Sigmoid colon (tissue), 7 donors: ENCODE data around the gene NR4A3. TPM values are rescaled to one million over a fixed set of nuclear protein-coding genes. Genes with fewer than 3 reads are reported as not detected.
A peak's percentile ranks its signal among the peaks of the same experiment; 100 is the strongest.

Source experiments
- DNase-seq: peaks from one replicate; pipeline ENCODE4 v3.0.0-alpha.2; 2019
- H3K27ac ChIP-seq, 4 donors: fragments of 200-600 bp; sonication (generic); one replicate each; pipeline ENCODE4 v1.5.1; 2016 to 2019; ENCODE audit warnings: mild to moderate bottlenecking in 1 of 4
- H3K27me3 ChIP-seq, 3 donors: fragments of 200-600 bp; sonication (generic); one replicate each; pipeline ENCODE4 v1.5.1; 2019; ENCODE audit warnings: mild to moderate bottlenecking in 1 of 3
- H3K36me3 ChIP-seq, 4 donors: fragments of 200-600 bp; sonication (generic); one replicate each; pipeline ENCODE4 v1.5.1; 2016 to 2019
- H3K4me1 ChIP-seq, 4 donors: fragments of 200-600 bp; sonication (generic); one replicate each; pipeline ENCODE4 v1.5.1; 2017 to 2019
- H3K4me3 ChIP-seq, 4 donors: fragments of 200-600 bp; sonication (generic); one replicate each; pipeline ENCODE4 v1.5.1; 2017 to 2019; ENCODE audit warnings: mild to moderate bottlenecking in 2 of 4, moderate library complexity in 1 of 4
- H3K9me3 ChIP-seq, 4 donors: fragments of 200-600 bp in 3 of 4; sonication (generic) in 3 of 4; one replicate each; pipeline versions ENCODE4 v1.5.1 to v1.6.1; 2013 to 2019
- EP300 ChIP-seq, 4 donors: sonication (generic); formaldehyde crosslinking; IDR thresholded peaks; one replicate each; pipeline ENCODE4 v1.6.1; 2017; ENCODE audit warnings: antibody characterized with exemption in 4 of 4
- POLR2A ChIP-seq, 2 donors: fragments of 450-650 bp; IDR thresholded peaks; one replicate each; pipeline ENCODE4 v1.6.1; 2016; ENCODE audit warnings: antibody characterized with exemption in 2 of 2, mild to moderate bottlenecking in 2 of 2, moderate library complexity in 2 of 2
- POLR2AphosphoS5 ChIP-seq, 4 donors: sonication (generic); formaldehyde crosslinking; IDR thresholded peaks; one replicate each; pipeline ENCODE4 v1.6.1; 2017; ENCODE audit warnings: antibody characterized with exemption in 4 of 4
- WGBS, 2 donors: extraction: QIAGEN DNeasy Blood & Tissue Kit; methylation state at CpG; one replicate each; pipeline ENCODE4 v1.1.7; 2013; 5-methylcytosine and 5-hydroxymethylcytosine counted together
- intact Hi-C: fragments of 100-400 bp; cut with DNase I; formaldehyde crosslinking; loops from one replicate; pipeline ENCODE4 v1.15.1; 2023
- polyA plus RNA-seq, 3 donors: library from polyadenylated mRNA; stranded (reverse); fragments of 200-250 nt; gene quantifications; one replicate each; pipeline ENCODE4 v1.2.3, GENCODE V29; 2013
- total RNA-seq, 4 donors: library from RNA; depleted of rRNA; stranded (reverse); fragments of >200 nt; gene quantifications; one replicate each; pipeline ENCODE4 v1.1.0, GENCODE V29; 2016
- TF ChIP-seq, protein P1 (sequence below), 4 experiments: fragments of 450-650 bp in 3 of 4; fragments of 200-600 bp in 1 of 4; IDR thresholded peaks; one replicate each; pipeline ENCODE4 v1.5.1; 2016 to 2019; ENCODE audit warnings: antibody characterized with exemption in 4 of 4, mild to moderate bottlenecking in 3 of 4, moderate library complexity in 2 of 4
- donor health status: healthy with polysubstance abuse.
- donor health status: Bipolar disorder and iron deficiency.
- donor health status: healthy.

The NR4A3 gene
- total and polyA plus RNA-seq, 7 donors: 1.1 to 6.4 (median 1.2) TPM

DNA sequence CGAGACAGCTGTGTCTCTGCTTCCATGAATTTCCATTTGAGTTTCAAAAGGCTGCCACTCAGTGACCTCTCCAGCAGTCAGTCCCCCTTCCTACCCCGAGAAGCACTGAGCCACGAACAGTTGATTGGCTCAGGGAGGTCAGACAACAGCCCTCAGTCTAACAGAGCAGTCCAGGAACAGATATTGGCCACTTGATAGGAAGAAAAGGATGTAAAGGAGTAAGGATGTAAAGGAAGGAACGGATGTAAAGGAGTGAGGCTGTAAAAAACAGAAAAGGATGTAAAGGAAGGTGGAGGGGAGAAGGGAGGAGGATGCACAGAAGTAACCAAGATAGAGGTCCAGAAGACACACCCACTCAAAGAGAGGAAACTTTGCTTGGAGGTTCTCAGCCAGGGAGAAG is 3.2 kb upstream of the NR4A3 start:
- Histone ChIP-seq H3K27me3 (no peaks in the 10 kb centered on the region), H3K4me3 (peak overlapping the region in 2 of 4 donors; percentile 87 to 89), H3K27ac (peak overlapping the region; percentile 98 to 100 (median 98)), H3K36me3 (no peaks in the 10 kb centered on the region), H3K9me3 (no peaks in the 10 kb centered on the region), H3K4me1 (peaks cover 0 to 30% (median 12%) of the 10 kb centered on the region in 4 donors)
- no peak for TF ChIP-seq POLR2A (IDR thresholded peaks at IDR 0.05)
- TF ChIP-seq, protein P1, sequence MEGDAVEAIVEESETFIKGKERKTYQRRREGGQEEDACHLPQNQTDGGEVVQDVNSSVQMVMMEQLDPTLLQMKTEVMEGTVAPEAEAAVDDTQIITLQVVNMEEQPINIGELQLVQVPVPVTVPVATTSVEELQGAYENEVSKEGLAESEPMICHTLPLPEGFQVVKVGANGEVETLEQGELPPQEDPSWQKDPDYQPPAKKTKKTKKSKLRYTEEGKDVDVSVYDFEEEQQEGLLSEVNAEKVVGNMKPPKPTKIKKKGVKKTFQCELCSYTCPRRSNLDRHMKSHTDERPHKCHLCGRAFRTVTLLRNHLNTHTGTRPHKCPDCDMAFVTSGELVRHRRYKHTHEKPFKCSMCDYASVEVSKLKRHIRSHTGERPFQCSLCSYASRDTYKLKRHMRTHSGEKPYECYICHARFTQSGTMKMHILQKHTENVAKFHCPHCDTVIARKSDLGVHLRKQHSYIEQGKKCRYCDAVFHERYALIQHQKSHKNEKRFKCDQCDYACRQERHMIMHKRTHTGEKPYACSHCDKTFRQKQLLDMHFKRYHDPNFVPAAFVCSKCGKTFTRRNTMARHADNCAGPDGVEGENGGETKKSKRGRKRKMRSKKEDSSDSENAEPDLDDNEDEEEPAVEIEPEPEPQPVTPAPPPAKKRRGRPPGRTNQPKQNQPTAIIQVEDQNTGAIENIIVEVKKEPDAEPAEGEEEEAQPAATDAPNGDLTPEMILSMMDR (IDR thresholded peaks at IDR 0.05): no peak
- 47 to 63% methylated on average over 4 of the region's 4 CpGs for WGBS, 2 donors
- no peak for DNase-seq
- intact Hi-C loops: loop anchor here (5.0 to 10.0 kb wide), 5 partner anchors 536 to 1716 kb away; partner anchors contain the start of genes GALNT12, RNF20 and TEX10

GRCh38 chr9:99819123-99819855 is 2.4 kb upstream of the NR4A3 start:
- H3K9me3 ChIP-seq: no peaks in the 10 kb centered on the region
- DNase-seq: peak; percentile 97
- H3K27me3 ChIP-seq: peaks cover 0 to under 1% (median 0%) of the 10 kb centered on the region in 3 donors
- H3K27ac ChIP-seq: peak overlapping the region; percentile 98 to 100 (median 98)
- 0 to 1% methylated on average over 54 of the region's 54 CpGs for WGBS, 2 donors
- TF ChIP-seq, protein P1 (IDR thresholded peaks at IDR 0.05): no peak
- TF ChIP-seq POLR2A (IDR thresholded peaks at IDR 0.05) (peak; percentile 53 to 65), EP300 (IDR thresholded peaks at IDR 0.05) (peak in 3 of 4 donors; percentile 53 to 82 (median 66)), POLR2AphosphoS5 (IDR thresholded peaks at IDR 0.05) (peak; percentile 72 to 93 (median 79))
- no peaks in the 10 kb centered on the region for H3K36me3 ChIP-seq
- peak overlapping the region; percentile 82 to 89 (median 86) for H3K4me3 ChIP-seq
- peaks cover 0 to 38% (median 19%) of the 10 kb centered on the region in 4 donors for H3K4me1 ChIP-seq
- intact Hi-C loops: loop anchor here (5.0 to 10.0 kb wide), 5 partner anchors 536 to 1716 kb away; partner anchors contain the start of genes GALNT12, RNF20 and TEX10

DNA sequence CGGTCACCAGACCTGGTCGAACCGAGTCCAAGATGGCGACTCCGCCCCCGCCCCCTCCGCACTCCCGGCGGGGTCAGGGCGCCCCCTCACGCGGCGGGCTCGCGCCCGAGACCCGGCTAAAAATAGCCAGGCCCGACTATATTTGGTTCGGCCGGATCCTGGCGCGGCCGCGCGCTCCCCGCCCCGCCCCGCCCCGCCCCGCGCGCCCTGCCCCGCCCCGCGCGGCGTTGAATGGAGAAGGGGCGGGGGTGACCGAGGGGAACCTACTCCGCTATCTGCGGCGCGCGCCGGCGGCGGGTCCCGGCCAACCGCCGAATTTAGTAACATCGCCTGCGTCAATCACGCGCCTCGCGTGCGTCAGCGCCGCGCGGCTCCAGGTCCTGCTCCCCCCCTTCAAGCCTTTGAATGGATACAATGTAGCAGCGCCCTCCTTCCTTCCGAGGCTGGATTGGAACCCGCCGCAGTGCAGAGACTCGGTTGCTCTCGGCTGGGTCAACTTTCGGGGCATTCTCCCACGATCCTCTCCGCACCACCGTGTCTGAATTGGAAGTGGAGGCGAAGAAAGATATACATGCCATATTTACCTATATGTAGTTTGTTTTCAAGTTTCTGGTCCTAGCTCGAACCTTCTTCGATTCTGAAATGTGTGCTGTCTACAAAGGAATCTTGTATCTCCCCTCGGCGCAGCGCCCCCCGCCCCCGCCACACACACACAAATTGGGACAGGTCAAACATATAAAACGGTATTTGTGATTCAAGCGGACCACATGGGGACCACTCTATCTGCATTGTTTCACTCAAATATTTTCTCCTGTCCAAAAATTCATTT is 1.6 kb upstream of the NR4A3 start:
- TF ChIP-seq POLR2AphosphoS5 (IDR thresholded peaks at IDR 0.05) (peak; percentile 69 to 97 (median 87)), POLR2A (IDR thresholded peaks at IDR 0.05) (peak; percentile 30 to 53), EP300 (IDR thresholded peaks at IDR 0.05) (peak; percentile 99 to 100 (median 99))
- TF ChIP-seq, protein P1 (IDR thresholded peaks at IDR 0.05): peak in 1 of 4 experiments; percentile 13
- DNase-seq: peak; percentile 98
- peak overlapping the region; percentile 98 to 100 (median 98) for H3K27ac ChIP-seq
- 1% methylated on average over 81 of the region's 81 CpGs for WGBS, 2 donors
- intact Hi-C loops: loop anchor here (2.0 to 10.0 kb wide), 11 partner anchors 279 to 1765 kb away; partner anchors contain the start of genes ALG2, ANKS6, ERP44 and GALNT12
- H3K4me3 ChIP-seq: peak overlapping the region; percentile 82 to 89 (median 86)
- H3K4me1 ChIP-seq: peaks cover 0 to 46% (median 26%) of the 10 kb centered on the region in 4 donors
- peaks cover 0 to 5% (median 0%) of the 10 kb centered on the region in 3 donors for H3K27me3 ChIP-seq
- no peaks in the 10 kb centered on the region for H3K9me3 ChIP-seq
- H3K36me3 ChIP-seq: no peaks in the 10 kb centered on the region

GRCh38 chr9:99820685-99821395 is 845 bp upstream of the NR4A3 start:
- H3K4me1 ChIP-seq: peaks cover 0 to 50% (median 28%) of the 10 kb centered on the region in 4 donors
- H3K27ac ChIP-seq: peak overlapping the region; percentile 98 to 100 (median 98)
- H3K9me3 ChIP-seq: no peaks in the 10 kb centered on the region
- 0% methylated on average over 28 of the region's 28 CpGs for WGBS, 2 donors
- intact Hi-C loops: loop anchor here (2.0 to 10.0 kb wide), 6 partner anchors 278 to 1766 kb away; partner anchors contain the start of genes ALG2, ANKS6, ERP44 and INVS
- peaks cover 0 to 8% (median 0%) of the 10 kb centered on the region in 3 donors for H3K27me3 ChIP-seq
- peak overlapping the region; percentile 58 to 89 (median 86) for H3K4me3 ChIP-seq
- H3K36me3 ChIP-seq: no peaks in the 10 kb centered on the region
- TF ChIP-seq POLR2AphosphoS5 (IDR thresholded peaks at IDR 0.05) (peak in 2 of 4 donors; percentile 30 to 81), POLR2A (IDR thresholded peaks at IDR 0.05) (no peak), EP300 (IDR thresholded peaks at IDR 0.05) (peak in 3 of 4 donors; percentile 63 to 89 (median 65))
- TF ChIP-seq, protein P1 (IDR thresholded peaks at IDR 0.05): no peak
- peak; percentile 93 for DNase-seq
